GM12891 (cell line): ENCODE measurements around the gene GLIS2.

Source experiments
- DNase-seq: peaks from one replicate; pipeline ENCODE4 v3.0.0; 2011; ENCODE audit warnings: low spot score; ENCODE audit not compliant: insufficient read length
- FAIRE-seq: peaks from 2 replicates; lab custom pipeline; 2011; peaks lifted over from hg19 to GRCh38; lab: Jason Lieb, UNC
- PAX5 ChIP-seq: IDR thresholded peaks from 2 replicates; pipeline ENCODE4 v1.6.1; 2011; ENCODE audit warnings: low read length, moderate library complexity, mild to moderate bottlenecking; ENCODE audit not compliant: insufficient read depth, severe bottlenecking
- POLR2A ChIP-seq: IDR thresholded peaks from 2 replicates; pipeline ENCODE4 v1.6.1; 2011; ENCODE audit warnings: low read depth, low read length, control low read depth
- POLR2AphosphoS5 ChIP-seq: IDR thresholded peaks from 2 replicates; pipeline ENCODE4 v1.6.1; 2011; ENCODE audit warnings: low read depth, low read length, control low read depth
- POU2F2 ChIP-seq: IDR thresholded peaks from 2 replicates; pipeline ENCODE4 v1.6.1; 2011; ENCODE audit warnings: low read depth, mild to moderate bottlenecking, control low read depth, low read length, moderate library complexity
- SPI1 ChIP-seq: IDR thresholded peaks from 2 replicates; pipeline ENCODE4 v1.6.1; 2011; ENCODE audit warnings: low read depth, low read length, control low read depth
- TAF1 ChIP-seq: IDR thresholded peaks from 2 replicates; pipeline ENCODE4 v1.6.1; 2011; ENCODE audit warnings: low read depth, low read length, control low read depth

Gene GLIS2

DNA sequence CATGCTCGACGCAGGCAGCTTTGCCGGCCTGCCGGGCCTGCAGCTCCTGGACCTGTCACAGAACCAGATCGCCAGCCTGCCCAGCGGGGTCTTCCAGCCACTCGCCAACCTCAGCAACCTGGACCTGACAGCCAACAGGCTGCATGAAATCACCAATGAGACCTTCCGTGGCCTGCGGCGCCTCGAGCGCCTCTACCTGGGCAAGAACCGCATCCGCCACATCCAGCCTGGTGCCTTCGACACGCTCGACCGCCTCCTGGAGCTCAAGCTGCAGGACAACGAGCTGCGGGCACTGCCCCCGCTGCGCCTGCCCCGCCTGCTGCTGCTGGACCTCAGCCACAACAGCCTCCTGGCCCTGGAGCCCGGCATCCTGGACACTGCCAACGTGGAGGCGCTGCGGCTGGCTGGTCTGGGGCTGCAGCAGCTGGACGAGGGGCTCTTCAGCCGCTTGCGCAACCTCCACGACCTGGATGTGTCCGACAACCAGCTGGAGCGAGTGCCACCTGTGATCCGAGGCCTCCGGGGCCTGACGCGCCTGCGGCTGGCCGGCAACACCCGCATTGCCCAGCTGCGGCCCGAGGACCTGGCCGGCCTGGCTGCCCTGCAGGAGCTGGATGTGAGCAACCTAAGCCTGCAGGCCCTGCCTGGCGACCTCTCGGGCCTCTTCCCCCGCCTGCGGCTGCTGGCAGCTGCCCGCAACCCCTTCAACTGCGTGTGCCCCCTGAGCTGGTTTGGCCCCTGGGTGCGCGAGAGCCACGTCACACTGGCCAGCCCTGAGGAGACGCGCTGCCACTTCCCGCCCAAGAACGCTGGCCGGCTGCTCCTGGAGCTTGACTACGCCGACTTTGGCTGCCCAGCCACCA is 65.4 kb downstream of the GLIS2 start:
- TF ChIP-seq PAX5 = no peak
- no peak for TF ChIP-seq POLR2AphosphoS5
- TF ChIP-seq TAF1 = no peak
- no peak for TF ChIP-seq SPI1
- no peak; the same call in 1 of the 2 replicates for TF ChIP-seq POLR2A
- TF ChIP-seq POU2F2 = no peak
- no peak for DNase-seq
- no peak for FAIRE-seq

DNA sequence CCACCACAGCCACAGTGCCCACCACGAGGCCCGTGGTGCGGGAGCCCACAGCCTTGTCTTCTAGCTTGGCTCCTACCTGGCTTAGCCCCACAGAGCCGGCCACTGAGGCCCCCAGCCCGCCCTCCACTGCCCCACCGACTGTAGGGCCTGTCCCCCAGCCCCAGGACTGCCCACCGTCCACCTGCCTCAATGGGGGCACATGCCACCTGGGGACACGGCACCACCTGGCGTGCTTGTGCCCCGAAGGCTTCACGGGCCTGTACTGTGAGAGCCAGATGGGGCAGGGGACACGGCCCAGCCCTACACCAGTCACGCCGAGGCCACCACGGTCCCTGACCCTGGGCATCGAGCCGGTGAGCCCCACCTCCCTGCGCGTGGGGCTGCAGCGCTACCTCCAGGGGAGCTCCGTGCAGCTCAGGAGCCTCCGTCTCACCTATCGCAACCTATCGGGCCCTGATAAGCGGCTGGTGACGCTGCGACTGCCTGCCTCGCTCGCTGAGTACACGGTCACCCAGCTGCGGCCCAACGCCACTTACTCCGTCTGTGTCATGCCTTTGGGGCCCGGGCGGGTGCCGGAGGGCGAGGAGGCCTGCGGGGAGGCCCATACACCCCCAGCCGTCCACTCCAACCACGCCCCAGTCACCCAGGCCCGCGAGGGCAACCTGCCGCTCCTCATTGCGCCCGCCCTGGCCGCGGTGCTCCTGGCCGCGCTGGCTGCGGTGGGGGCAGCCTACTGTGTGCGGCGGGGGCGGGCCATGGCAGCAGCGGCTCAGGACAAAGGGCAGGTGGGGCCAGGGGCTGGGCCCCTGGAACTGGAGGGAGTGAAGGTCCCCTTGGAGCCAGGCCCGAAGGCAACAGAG is 66.3 kb downstream of the GLIS2 start:
- no peak for FAIRE-seq
- no peak for TF ChIP-seq POLR2AphosphoS5
- TF ChIP-seq POLR2A = peak; percentile 31; the same call in 1 of the 2 replicates
- TF ChIP-seq POU2F2 = no peak
- no peak for DNase-seq

DNA sequence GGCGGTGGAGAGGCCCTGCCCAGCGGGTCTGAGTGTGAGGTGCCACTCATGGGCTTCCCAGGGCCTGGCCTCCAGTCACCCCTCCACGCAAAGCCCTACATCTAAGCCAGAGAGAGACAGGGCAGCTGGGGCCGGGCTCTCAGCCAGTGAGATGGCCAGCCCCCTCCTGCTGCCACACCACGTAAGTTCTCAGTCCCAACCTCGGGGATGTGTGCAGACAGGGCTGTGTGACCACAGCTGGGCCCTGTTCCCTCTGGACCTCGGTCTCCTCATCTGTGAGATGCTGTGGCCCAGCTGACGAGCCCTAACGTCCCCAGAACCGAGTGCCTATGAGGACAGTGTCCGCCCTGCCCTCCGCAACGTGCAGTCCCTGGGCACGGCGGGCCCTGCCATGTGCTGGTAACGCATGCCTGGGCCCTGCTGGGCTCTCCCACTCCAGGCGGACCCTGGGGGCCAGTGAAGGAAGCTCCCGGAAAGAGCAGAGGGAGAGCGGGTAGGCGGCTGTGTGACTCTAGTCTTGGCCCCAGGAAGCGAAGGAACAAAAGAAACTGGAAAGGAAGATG is 67.0 kb downstream of the GLIS2 start:
- DNase-seq (no peak), FAIRE-seq (no peak)

DNA sequence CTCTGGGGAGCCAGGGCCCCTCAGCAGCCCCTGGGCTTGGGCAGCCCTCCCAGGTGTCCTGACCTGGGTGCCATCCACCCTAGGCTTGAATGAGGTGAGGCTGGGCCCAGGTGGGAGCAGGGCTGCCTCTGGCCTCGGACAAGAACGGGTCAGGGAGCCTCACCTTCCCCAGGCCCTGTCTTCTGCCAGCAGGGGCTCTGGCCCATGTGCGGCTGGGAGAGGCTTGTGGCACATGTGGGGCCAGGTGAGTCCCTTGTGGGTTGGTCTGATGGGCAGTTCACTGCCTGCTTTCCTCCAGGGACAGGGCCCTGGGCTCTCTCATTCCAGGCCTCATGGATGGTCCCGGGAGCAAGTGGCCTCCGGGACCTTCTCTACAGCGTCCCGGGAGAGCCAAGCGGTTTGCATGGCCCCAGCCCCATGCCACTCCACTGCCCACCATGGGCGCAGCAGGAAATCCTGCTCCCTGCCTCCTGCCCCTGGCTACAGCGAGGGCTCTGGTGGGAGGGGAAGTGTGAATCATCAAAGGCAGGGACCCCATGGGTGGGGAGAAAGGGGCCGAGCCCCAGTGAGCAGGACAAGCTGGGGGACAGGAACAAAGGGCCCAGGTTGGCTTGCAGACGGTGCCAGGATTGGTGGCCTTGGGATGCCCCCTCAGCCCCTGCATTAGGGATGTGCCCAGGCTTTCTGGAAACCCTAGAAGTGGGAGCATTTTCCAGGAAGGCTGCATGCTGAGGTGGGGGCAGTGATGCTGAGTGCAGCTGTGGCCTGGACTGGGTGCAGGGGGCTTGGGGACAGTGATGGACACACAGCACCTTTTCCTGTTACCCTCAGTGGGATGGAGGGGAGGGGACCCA is 68.0 kb downstream of the GLIS2 start:
- FAIRE-seq = no peak
- DNase-seq = no peak
- TF ChIP-seq POLR2A (no peak), POU2F2 (no peak), PAX5 (no peak), SPI1 (no peak), POLR2AphosphoS5 (no peak), TAF1 (no peak)

More for the DNA sequence above, 67.0 kb downstream of the GLIS2 start:
- no peak for TF ChIP-seq POLR2A
- peak; percentile 46; the same call in 1 of the 2 replicates for TF ChIP-seq POLR2AphosphoS5

DNA sequence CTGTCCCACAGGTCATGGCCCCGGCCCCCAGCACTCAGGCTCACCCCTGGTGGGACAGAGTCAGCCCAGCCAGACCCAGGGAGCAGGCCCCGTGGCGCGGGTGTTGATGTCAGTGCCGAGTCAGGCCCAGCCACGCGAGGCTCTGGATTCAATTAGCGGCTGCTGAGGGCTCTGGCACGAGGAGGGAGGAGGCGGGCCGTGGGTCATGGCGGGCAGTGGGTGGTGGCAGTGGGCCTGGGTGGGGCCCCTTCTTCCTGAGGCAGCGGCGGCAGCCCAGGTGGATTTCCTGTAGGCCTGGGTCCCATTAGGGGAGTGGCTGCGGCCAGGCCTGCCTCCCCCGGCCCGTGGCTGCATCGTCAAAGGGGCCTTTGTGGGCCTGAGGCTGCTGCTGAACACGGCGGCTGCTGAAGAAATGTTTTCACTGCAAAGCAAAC is 68.7 kb downstream of the GLIS2 start:
- DNase-seq (no peak), FAIRE-seq (no peak)
- TF ChIP-seq POLR2A (no peak), TAF1 (no peak), SPI1 (no peak), PAX5 (no peak), POU2F2 (no peak), POLR2AphosphoS5 (no peak)

DNA sequence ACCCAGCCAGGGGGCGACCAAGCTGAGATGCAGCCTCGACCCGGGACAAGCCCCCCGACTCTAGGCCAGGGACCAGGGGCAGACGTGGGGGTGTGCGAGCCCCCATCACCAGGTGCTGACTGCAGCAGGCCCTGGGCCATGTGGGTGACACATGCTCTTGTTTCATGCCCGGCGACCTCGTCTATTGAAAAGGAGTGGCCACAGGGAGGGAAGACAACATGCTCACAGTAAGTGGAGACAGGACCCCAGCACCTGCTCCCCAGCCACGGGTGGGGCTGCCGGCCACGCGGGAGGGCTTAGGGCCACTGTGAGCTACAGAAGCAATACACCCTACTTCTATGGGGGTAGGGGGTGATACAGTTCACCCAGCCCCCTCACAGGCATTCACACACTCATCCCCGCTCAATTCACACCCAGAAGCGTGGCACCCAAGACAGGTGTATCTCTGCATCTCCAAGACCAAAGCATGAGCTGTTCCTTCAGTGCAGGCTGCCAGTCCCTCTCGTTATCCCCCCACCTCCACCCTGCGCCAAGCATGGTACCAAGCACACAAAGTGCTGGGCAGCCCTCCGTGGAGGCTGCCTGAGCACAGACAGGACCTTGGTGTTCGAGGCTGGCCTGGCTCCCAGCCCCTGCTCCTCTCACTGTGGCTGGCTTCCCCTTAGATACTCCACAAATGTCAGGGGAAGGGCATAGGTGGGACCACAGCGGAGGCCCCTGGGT is 69.4 kb downstream of the GLIS2 start:
- no peak for DNase-seq
- TF ChIP-seq POLR2AphosphoS5 (peak; percentile 41; the same call in 1 of the 2 replicates), POLR2A (no peak; the same call in 1 of the 2 replicates), PAX5 (no peak), POU2F2 (no peak), TAF1 (no peak), SPI1 (no peak)
- FAIRE-seq = no peak

DNA sequence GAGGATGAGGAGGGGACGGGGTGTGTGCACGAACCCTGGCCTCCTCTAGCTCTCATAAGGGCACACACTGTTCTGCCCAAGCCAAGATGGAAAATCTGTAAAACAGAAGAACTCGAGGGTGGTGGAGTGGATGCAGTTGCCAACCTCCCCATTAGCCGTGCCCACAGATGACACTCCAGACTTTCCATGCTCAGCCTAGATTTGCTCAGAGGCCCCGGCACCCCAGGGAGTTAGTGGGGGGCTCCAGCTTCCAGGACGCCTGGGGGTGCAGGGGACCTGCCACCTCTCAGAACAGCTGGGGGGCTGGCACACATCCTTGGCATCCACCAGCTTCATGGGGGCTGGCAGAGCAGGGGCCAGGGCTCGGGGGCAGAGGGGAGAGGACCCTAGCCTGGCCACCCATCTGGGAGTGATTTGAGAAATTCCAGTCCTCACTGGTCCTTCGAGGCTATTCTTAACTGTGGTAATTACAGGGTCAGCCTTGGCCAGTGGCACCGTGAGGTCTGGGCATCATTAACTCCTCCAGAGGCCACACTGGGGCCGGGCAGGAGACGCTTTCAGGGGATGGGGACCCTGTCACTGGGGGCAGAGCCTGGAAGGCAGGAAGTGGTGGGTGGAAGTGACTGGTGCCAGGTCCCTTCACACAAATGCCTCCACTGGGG is 70.1 kb downstream of the GLIS2 start:
- TF ChIP-seq SPI1 (no peak), POLR2A (no peak), POLR2AphosphoS5 (no peak), POU2F2 (no peak), TAF1 (no peak), PAX5 (no peak)
- FAIRE-seq (no peak), DNase-seq (no peak)

DNA sequence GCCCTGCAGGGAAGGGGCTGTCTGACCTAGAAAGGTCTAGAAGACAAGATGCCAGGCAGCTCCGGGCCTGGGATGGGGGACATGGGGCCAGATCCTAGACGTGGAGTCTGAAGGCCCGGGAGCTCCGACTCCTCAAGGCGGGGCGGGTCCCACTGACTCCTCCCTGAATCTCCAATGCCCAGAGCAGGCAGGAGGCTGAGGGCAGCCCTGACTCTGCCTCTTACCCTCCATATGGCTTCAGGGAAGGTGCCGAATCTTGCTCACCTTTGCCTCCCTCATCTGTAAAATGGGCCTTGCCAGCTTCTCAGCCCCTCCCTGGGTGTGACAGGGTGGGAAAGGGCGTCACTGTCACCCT is 70.6 kb downstream of the GLIS2 start:
- no peak for TF ChIP-seq POLR2A
- TF ChIP-seq TAF1 = no peak
- no peak for TF ChIP-seq SPI1
- no peak for TF ChIP-seq POU2F2
- no peak for TF ChIP-seq POLR2AphosphoS5
- no peak for TF ChIP-seq PAX5
- no peak for FAIRE-seq
- no peak for DNase-seq
